ENCODE data around the gene TSEN34. TPM values are rescaled to one million over a fixed set of nuclear protein-coding genes. Genes with fewer than 3 reads are reported as not detected.
"Not testable (repeated sequence)": the region's sequence is repeated elsewhere in the genome, so short reads cannot be mapped to it uniquely, and the experiment has no call there.

The TSEN34 gene
- total RNA-seq, 2 experiments from 2014 or later: 16.7 to 23.6 TPM

GRCh38 chr19:54216869-54217268 is 25.8 kb downstream of the TSEN34 start:
- Histone ChIP-seq H3K9me3 (ENCODE audit: low read length) (no peaks in the 10 kb centered on the region), H3K36me3 (ENCODE audit: insufficient read depth, low read length) (peaks cover 23% of the 10 kb centered on the region), H3K27ac (ENCODE audit: low read depth, low read length, poor library complexity, severe bottlenecking) (no peak overlapping the region), H2AFZ (ENCODE audit: low read length) (no peak overlapping the region), H3K79me2 (ENCODE audit: insufficient read depth, low read depth, low read length) (no peaks in the 10 kb centered on the region), H3K4me1 (ENCODE audit: insufficient read depth, low read length, poor library complexity, severe bottlenecking) (no peaks in the 10 kb centered on the region), H4K20me1 (ENCODE audit: insufficient read depth, low read length) (no peaks in the 10 kb centered on the region), H3K4me3 (ENCODE audit: low read depth, low read length, poor library complexity, severe bottlenecking) (no peak overlapping the region), H3K4me2 (ENCODE audit: low read length) (no peak overlapping the region), H3K9me2 (ENCODE audit: insufficient read depth, low read length) (no peaks in the 10 kb centered on the region)
- intact Hi-C loops (cut with micrococcal nuclease; ENCODE audit: unreplicated experiment): no loop called here
- no peak for DNase-seq (ENCODE audit: low spot score)
- BruUV-seq (replicated peaks): no TSS peak
- TF ChIP-seq EZH2phosphoT487 (IDR thresholded peaks at IDR 0.05; ENCODE audit: borderline replicate concordance, low read depth, low read length): no peak
- TF ChIP-seq, protein P1, sequence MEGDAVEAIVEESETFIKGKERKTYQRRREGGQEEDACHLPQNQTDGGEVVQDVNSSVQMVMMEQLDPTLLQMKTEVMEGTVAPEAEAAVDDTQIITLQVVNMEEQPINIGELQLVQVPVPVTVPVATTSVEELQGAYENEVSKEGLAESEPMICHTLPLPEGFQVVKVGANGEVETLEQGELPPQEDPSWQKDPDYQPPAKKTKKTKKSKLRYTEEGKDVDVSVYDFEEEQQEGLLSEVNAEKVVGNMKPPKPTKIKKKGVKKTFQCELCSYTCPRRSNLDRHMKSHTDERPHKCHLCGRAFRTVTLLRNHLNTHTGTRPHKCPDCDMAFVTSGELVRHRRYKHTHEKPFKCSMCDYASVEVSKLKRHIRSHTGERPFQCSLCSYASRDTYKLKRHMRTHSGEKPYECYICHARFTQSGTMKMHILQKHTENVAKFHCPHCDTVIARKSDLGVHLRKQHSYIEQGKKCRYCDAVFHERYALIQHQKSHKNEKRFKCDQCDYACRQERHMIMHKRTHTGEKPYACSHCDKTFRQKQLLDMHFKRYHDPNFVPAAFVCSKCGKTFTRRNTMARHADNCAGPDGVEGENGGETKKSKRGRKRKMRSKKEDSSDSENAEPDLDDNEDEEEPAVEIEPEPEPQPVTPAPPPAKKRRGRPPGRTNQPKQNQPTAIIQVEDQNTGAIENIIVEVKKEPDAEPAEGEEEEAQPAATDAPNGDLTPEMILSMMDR (conservative IDR thresholded peaks at IDR 0.05; ENCODE audit: low read length): no peak
- CTCF ChIA-PET (ENCODE audit: unreplicated experiment): no interaction called here
- POLR2A ChIA-PET: no interaction called here

GRCh38 chr19:54217517-54218247 is 26.6 kb downstream of the TSEN34 start:
- H4K20me1 ChIP-seq (ENCODE audit: insufficient read depth, low read length); H3K4me3 ChIP-seq (ENCODE audit: low read depth, low read length, poor library complexity, severe bottlenecking); BruUV-seq (replicated peaks); H3K4me1 ChIP-seq (ENCODE audit: insufficient read depth, low read length, poor library complexity, severe bottlenecking); H3K27ac ChIP-seq (ENCODE audit: low read depth, low read length, poor library complexity, severe bottlenecking); H3K79me2 ChIP-seq (ENCODE audit: insufficient read depth, low read depth, low read length); H2AFZ ChIP-seq (ENCODE audit: low read length); H3K9me3 ChIP-seq (ENCODE audit: low read length); intact Hi-C loops (cut with micrococcal nuclease; ENCODE audit: unreplicated experiment); H3K4me2 ChIP-seq (ENCODE audit: low read length); DNase-seq (ENCODE audit: low spot score); H3K9me2 ChIP-seq (ENCODE audit: insufficient read depth, low read length); CTCF ChIA-PET (ENCODE audit: unreplicated experiment): not testable (repeated sequence)
- H3K36me3 ChIP-seq (ENCODE audit: insufficient read depth, low read length): peaks cover 19% of the 10 kb centered on the region
- POLR2A ChIA-PET: interaction anchor here (0.6 kb wide), 1 partner anchor 51 kb away, joined by 3 read pairs; no protein-coding TSS in a partner anchor

DNA sequence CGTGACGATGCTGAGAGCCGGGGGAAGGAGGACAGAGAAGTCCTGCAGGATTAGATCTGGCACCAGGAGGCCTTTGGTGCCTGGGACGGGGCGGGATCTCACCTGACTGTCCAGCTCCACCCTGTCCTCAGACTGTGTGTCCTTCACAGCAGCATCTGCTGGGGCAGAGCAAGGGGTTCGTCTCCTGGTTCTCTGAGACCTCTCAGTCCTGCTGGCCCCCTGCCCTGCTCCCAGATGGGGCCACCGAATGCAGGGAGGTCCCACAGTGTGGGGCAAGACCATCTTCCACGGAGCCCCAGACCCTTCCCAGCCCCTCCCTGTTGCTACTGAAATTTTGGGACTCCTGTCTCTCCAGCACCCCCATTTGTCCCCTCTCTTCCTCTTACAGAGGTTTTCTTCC is 27.2 kb downstream of the TSEN34 start:
- CTCF ChIA-PET (ENCODE audit: unreplicated experiment): no interaction called here
- no TSS peak for BruUV-seq (replicated peaks)
- POLR2A ChIA-PET: interaction anchor here (0.6 kb wide), 1 partner anchor 52 kb away, joined by 3 read pairs; no protein-coding TSS in a partner anchor

More for the DNA sequence above, 27.2 kb downstream of the TSEN34 start:
- H3K79me2 ChIP-seq (ENCODE audit: insufficient read depth, low read depth, low read length): no peaks in the 10 kb centered on the region
- no peak overlapping the region for H3K4me2 ChIP-seq (ENCODE audit: low read length)
- intact Hi-C loops (cut with micrococcal nuclease; ENCODE audit: unreplicated experiment): no loop called here
- no peaks in the 10 kb centered on the region for H3K9me3 ChIP-seq (ENCODE audit: low read length)
- H3K27ac ChIP-seq (ENCODE audit: low read depth, low read length, poor library complexity, severe bottlenecking): no peak overlapping the region
- TF ChIP-seq EZH2phosphoT487 (IDR thresholded peaks at IDR 0.05; ENCODE audit: borderline replicate concordance, low read depth, low read length): no peak
- TF ChIP-seq, protein P1 (conservative IDR thresholded peaks at IDR 0.05; ENCODE audit: low read length): no peak
- no peaks in the 10 kb centered on the region for H4K20me1 ChIP-seq (ENCODE audit: insufficient read depth, low read length)
- no peak overlapping the region for H3K4me3 ChIP-seq (ENCODE audit: low read depth, low read length, poor library complexity, severe bottlenecking)
- no peak for DNase-seq (ENCODE audit: low spot score)
- H3K9me2 ChIP-seq (ENCODE audit: insufficient read depth, low read length): no peaks in the 10 kb centered on the region
- no peaks in the 10 kb centered on the region for H3K4me1 ChIP-seq (ENCODE audit: insufficient read depth, low read length, poor library complexity, severe bottlenecking)
- H3K36me3 ChIP-seq (ENCODE audit: insufficient read depth, low read length): peaks cover 14% of the 10 kb centered on the region
- no peak overlapping the region for H2AFZ ChIP-seq (ENCODE audit: low read length)
